Lung (tissue), 12 donors: ENCODE data around the gene STK4. TPM values are rescaled to one million over a fixed set of nuclear protein-coding genes. Genes with fewer than 3 reads are reported as not detected.
A peak's percentile ranks its signal among the peaks of the same experiment; 100 is the strongest.

Experiments
- ATAC-seq: fragments of 200-7000 bp; cut with Tn5 transposase; one replicate; pipeline ENCODE4 v1.9.1; 2020; ENCODE audit warnings: moderate number of reproducible peaks; ENCODE audit not compliant: insufficient read depth, low FRiP score
- DNase-seq, 3 donors: peaks; one replicate each; pipeline ENCODE4 v3.0.0-alpha.2; 2013 to 2017
- H3K27ac ChIP-seq, 2 donors: one replicate each; pipeline ENCODE4 v1.5.1; 2013; ENCODE audit warnings: mild to moderate bottlenecking in 2 of 2, moderate library complexity in 2 of 2, control low read depth in 1 of 2, inconsistent platforms in 1 of 2, low read depth in 1 of 2, low read length in 1 of 2
- H3K27me3 ChIP-seq, 3 donors: one replicate each; pipeline ENCODE4 v1.5.1; 2013; ENCODE audit warnings: low read length in 2 of 3; ENCODE audit not compliant: control insufficient read depth in 3 of 3, insufficient read depth in 3 of 3
- H3K36me3 ChIP-seq, 4 donors: one replicate each; pipeline ENCODE4 v1.5.1; 2013; ENCODE audit warnings: low read length in 4 of 4, mild to moderate bottlenecking in 1 of 4, moderate library complexity in 1 of 4; ENCODE audit not compliant: control insufficient read depth in 4 of 4, insufficient read depth in 4 of 4
- H3K4me1 ChIP-seq, 5 donors: one replicate each; pipeline ENCODE4 v1.5.1; 2013; ENCODE audit warnings: low read length in 5 of 5, mild to moderate bottlenecking in 2 of 5, moderate library complexity in 1 of 5; ENCODE audit not compliant: control insufficient read depth in 5 of 5, insufficient read depth in 5 of 5
- H3K4me3 ChIP-seq: one replicate; pipeline ENCODE4 v1.5.1; 2013; ENCODE audit warnings: mild to moderate bottlenecking, control low read depth, moderate library complexity
- H3K9ac ChIP-seq, 2 donors: one replicate each; pipeline ENCODE4 v1.5.1; 2013; ENCODE audit warnings: low read length in 2 of 2, control low read depth in 1 of 2; ENCODE audit not compliant: insufficient read depth in 1 of 2
- H3K9me3 ChIP-seq, 4 donors: one replicate each; pipeline ENCODE4 v1.5.1; 2013; ENCODE audit warnings: low read length in 3 of 4, mild to moderate bottlenecking in 1 of 4, moderate library complexity in 1 of 4; ENCODE audit not compliant: control insufficient read depth in 4 of 4, insufficient read depth in 3 of 4
- WGBS, 2 donors: extraction: QIAGEN DNeasy Blood & Tissue Kit; methylation state at CpG; one replicate each; pipeline ENCODE4 v1.1.7; 2013; 5-methylcytosine and 5-hydroxymethylcytosine counted together
- polyA plus RNA-seq, 2 donors: library from polyadenylated mRNA; stranded (reverse); fragments of 200-250 nt; gene quantifications; one replicate each; pipeline ENCODE4 v1.2.1, GENCODE V29; 2013
- total RNA-seq, 2 donors: library from RNA; depleted of rRNA in 1 of 2; stranded (reverse); fragments of >200 nt in 1 of 2; gene quantifications; one replicate each; pipeline ENCODE4 v1.2.1, GENCODE V29; 2014 to 2021
- TF ChIP-seq, protein P1 (sequence below): IDR thresholded peaks from 2 replicates; pipeline ENCODE4 v1.5.1; 2012; ENCODE audit warnings: mild to moderate bottlenecking; ENCODE audit errors: control extremely low read depth, extremely low read depth
- donor health status: control.
- donor health status: control.
- donor health status: Bipolar disorder and iron deficiency.
- donor health status: healthy.
- donor health status: DM: yes; HTN: yes; CAD: no.

The STK4 gene
- total and polyA plus RNA-seq, 4 donors: 11.8 to 70.9 (median 28.1) TPM

DNA sequence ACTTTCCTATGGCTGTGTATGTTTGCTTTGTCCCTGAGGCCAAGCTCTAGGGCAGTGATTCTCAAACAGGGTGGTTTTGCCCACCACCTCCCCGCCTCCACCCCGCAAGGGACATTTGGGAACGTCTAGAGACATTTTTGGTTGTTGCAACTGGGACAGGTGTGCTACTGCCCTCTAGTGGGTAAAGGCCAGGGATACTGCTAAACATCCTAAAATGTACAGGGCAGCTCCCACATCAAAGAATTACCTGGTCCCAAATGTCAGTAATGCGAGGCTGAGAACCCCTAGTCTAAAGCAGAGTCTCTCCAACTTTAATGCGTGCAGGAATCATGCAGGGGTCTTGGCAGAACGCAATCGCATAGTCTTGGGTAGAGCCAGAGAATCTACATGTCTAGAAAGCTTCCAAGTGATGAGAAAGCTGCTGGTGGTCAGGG, 129.5 kb downstream of the STK4 start:
- no peak overlapping the region for H3K4me3 ChIP-seq
- ATAC-seq (peak; percentile 74), DNase-seq (peak; percentile 50 to 64 (median 58))
- H3K9me3 ChIP-seq: peaks cover 0 to 5% (median 0%) of the 10 kb centered on the region in 4 donors
- no peak overlapping the region for H3K9ac ChIP-seq
- 10 to 11% methylated on average over 7 of the region's 7 CpGs for WGBS, 2 donors
- H3K27me3 ChIP-seq: peaks cover 3 to 41% (median 40%) of the 10 kb centered on the region in 3 donors
- TF ChIP-seq, protein P1, sequence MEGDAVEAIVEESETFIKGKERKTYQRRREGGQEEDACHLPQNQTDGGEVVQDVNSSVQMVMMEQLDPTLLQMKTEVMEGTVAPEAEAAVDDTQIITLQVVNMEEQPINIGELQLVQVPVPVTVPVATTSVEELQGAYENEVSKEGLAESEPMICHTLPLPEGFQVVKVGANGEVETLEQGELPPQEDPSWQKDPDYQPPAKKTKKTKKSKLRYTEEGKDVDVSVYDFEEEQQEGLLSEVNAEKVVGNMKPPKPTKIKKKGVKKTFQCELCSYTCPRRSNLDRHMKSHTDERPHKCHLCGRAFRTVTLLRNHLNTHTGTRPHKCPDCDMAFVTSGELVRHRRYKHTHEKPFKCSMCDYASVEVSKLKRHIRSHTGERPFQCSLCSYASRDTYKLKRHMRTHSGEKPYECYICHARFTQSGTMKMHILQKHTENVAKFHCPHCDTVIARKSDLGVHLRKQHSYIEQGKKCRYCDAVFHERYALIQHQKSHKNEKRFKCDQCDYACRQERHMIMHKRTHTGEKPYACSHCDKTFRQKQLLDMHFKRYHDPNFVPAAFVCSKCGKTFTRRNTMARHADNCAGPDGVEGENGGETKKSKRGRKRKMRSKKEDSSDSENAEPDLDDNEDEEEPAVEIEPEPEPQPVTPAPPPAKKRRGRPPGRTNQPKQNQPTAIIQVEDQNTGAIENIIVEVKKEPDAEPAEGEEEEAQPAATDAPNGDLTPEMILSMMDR: peak; percentile 61
- H3K36me3 ChIP-seq: peaks cover 0 to 2% (median 0%) of the 10 kb centered on the region in 4 donors
- H3K4me1 ChIP-seq: peaks cover 0 to 13% (median 0%) of the 10 kb centered on the region in 5 donors
- H3K27ac ChIP-seq: no peak overlapping the region

DNA sequence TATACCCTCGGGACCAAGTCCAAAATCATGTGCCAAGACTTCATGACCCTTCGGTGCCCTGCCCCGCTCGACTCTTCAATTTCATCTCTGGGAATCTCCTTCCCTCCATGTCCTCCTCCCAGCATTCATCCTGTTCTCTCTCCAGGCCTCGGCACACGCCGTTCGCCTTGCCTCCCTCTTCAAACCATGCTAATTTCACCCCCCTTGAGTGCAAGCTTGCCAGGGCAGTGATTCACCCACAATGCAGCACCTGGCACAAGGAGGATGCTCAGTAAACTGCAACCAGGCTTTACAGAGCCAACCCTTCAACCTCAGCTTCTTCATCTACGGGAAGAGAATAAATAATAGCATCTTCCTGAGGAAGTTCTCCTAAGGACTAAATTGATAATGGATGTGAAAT, 130.5 kb downstream of the STK4 start:
- peaks cover 3 to 50% (median 45%) of the 10 kb centered on the region in 3 donors for H3K27me3 ChIP-seq
- H3K9ac ChIP-seq: no peak overlapping the region
- no peak overlapping the region for H3K27ac ChIP-seq
- 80 to 81% methylated on average over 9 of the region's 9 CpGs for WGBS, 2 donors
- peaks cover 0 to 14% (median 0%) of the 10 kb centered on the region in 5 donors for H3K4me1 ChIP-seq
- peaks cover 0 to 2% (median 0%) of the 10 kb centered on the region in 4 donors for H3K36me3 ChIP-seq
- peaks cover 0 to 5% (median 0%) of the 10 kb centered on the region in 4 donors for H3K9me3 ChIP-seq
- ATAC-seq (no peak), DNase-seq (no peak)
- TF ChIP-seq, protein P1: no peak
- H3K4me3 ChIP-seq: no peak overlapping the region

DNA sequence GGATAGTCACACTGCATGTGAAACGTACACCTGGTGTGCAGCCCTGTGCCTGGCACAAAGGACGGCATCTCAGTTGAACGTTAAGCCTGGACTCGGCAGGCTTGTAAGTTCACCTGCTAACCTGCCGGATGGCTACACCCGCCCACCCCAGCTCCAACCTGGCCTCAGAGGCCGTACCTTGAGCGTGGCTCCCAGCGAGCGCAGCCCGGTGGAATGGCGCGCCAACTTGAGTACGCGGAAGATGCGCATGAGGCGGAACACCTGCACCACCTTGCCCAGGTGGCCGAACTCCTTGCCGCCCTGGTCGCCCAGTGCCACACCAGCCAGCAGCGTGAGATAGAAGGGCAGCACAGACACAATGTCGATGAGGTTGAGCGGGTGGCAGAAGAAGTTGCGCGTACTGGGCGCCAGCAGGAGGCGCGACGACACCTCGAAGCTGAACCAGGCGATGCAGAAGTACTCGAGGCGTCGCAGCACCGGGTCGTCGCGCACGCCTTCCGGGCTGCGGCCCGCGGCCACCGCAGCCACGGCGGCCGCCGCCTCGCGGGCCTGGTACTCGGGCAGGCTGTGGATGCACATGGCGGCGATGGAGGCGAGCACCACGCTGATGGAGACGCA, 131.3 kb downstream of the STK4 start:
- WGBS, 2 donors: 25 to 31% methylated on average over 51 to 56 of the region's 56 CpGs
- ATAC-seq (no peak), DNase-seq (peak in 2 of 3 donors; percentile 46 to 50)
- Histone ChIP-seq H3K36me3 (no peaks in the 10 kb centered on the region), H3K9me3 (peaks cover 0 to 5% (median 0%) of the 10 kb centered on the region in 4 donors), H3K4me3 (no peak overlapping the region), H3K27ac (no peak overlapping the region), H3K4me1 (peaks cover 0 to 14% (median 0%) of the 10 kb centered on the region in 5 donors), H3K27me3 (peaks cover 3 to 56% (median 45%) of the 10 kb centered on the region in 3 donors), H3K9ac (no peak overlapping the region)
- TF ChIP-seq, protein P1: no peak
